Measurements from ENCODE around the gene AP1M1.
A peak's percentile ranks its signal among the peaks of the same experiment; 100 is the strongest.

The AP1M1 gene

DNA sequence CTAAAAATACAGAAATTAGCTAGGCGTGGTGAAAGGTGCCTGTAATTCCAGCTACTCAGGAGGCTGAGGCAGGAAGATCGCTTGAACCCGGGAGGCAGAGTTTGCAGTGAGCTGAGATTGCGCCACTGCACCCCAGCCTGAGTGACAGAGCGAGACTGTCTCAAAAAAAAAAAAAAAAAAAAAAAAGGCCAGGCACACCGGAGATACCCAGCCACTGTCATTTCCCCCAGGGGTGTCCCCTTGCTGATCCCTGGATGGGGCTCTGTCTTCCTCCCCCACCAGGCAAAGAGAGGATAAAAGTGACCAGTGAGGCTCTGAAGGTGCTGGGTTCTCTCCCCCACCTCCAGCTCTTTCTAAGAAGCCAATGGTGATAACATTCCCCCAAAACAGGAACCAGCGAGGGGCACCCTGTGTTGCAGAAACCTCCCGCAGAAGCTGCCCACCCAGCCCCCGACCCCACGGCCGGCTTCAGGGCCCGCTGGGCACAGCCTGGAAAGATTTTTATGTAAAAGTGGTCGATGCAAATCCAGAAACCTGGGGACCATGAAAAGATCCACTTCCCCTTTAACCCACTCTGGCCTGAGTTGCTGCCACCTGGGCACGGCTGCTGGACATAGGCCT is 65.5 kb downstream of the AP1M1 start:
- Histone ChIP-seq H3K27ac (replicated peaks) (no peak overlapping the region), H3K27me3 (ENCODE audit: insufficient read depth, poor library complexity, severe bottlenecking) (peaks cover 16% of the 10 kb centered on the region)
- DNase-seq (ENCODE audit: low read depth in 1 of 2, low spot score in 1 of 2) = peak in 1 of 2 experiments; percentile 22

DNA sequence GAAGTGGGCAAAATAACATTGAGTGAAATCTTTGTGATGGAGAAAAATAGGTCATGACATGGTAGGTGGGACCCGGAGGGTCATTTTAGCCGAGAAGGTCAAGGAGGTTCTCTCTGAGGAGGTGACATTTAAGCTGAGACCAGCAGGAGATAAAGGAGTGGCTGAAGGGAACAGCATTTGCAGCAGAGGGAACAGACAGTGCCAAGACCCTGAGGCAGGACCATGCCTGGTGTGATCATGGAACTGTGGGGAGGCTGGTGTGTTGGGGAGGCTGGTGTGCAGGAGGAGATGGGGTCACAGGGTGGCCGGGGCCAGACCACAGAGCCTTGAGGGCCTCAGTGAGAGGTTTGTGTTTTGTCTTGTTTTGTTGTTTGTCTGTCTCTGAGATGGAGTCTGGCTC is 67.5 kb downstream of the AP1M1 start:
- no peak for DNase-seq (ENCODE audit: low read depth in 1 of 2, low spot score in 1 of 2)
- peaks cover 16% of the 10 kb centered on the region for H3K27me3 ChIP-seq (ENCODE audit: insufficient read depth, poor library complexity, severe bottlenecking)
- no peak for TF ChIP-seq SPI1 (IDR thresholded peaks at IDR 0.05; ENCODE audit: borderline replicate concordance, low read depth)
- no peak for TF ChIP-seq GABPA (IDR thresholded peaks at IDR 0.05; ENCODE audit: low read depth)
- TF ChIP-seq, protein P1, sequence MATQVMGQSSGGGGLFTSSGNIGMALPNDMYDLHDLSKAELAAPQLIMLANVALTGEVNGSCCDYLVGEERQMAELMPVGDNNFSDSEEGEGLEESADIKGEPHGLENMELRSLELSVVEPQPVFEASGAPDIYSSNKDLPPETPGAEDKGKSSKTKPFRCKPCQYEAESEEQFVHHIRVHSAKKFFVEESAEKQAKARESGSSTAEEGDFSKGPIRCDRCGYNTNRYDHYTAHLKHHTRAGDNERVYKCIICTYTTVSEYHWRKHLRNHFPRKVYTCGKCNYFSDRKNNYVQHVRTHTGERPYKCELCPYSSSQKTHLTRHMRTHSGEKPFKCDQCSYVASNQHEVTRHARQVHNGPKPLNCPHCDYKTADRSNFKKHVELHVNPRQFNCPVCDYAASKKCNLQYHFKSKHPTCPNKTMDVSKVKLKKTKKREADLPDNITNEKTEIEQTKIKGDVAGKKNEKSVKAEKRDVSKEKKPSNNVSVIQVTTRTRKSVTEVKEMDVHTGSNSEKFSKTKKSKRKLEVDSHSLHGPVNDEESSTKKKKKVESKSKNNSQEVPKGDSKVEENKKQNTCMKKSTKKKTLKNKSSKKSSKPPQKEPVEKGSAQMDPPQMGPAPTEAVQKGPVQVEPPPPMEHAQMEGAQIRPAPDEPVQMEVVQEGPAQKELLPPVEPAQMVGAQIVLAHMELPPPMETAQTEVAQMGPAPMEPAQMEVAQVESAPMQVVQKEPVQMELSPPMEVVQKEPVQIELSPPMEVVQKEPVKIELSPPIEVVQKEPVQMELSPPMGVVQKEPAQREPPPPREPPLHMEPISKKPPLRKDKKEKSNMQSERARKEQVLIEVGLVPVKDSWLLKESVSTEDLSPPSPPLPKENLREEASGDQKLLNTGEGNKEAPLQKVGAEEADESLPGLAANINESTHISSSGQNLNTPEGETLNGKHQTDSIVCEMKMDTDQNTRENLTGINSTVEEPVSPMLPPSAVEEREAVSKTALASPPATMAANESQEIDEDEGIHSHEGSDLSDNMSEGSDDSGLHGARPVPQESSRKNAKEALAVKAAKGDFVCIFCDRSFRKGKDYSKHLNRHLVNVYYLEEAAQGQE (IDR thresholded peaks at IDR 0.05; ENCODE audit: insufficient replicate concordance, low read depth) = no peak
- TF ChIP-seq, protein P2, sequence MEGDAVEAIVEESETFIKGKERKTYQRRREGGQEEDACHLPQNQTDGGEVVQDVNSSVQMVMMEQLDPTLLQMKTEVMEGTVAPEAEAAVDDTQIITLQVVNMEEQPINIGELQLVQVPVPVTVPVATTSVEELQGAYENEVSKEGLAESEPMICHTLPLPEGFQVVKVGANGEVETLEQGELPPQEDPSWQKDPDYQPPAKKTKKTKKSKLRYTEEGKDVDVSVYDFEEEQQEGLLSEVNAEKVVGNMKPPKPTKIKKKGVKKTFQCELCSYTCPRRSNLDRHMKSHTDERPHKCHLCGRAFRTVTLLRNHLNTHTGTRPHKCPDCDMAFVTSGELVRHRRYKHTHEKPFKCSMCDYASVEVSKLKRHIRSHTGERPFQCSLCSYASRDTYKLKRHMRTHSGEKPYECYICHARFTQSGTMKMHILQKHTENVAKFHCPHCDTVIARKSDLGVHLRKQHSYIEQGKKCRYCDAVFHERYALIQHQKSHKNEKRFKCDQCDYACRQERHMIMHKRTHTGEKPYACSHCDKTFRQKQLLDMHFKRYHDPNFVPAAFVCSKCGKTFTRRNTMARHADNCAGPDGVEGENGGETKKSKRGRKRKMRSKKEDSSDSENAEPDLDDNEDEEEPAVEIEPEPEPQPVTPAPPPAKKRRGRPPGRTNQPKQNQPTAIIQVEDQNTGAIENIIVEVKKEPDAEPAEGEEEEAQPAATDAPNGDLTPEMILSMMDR (IDR thresholded peaks at IDR 0.05; ENCODE audit: insufficient read depth, low read length) = no peak
- no peak for TF ChIP-seq POLR2AphosphoS5 (IDR thresholded peaks at IDR 0.05; ENCODE audit: low read depth)
- no peak overlapping the region for H3K27ac ChIP-seq (replicated peaks)
- H3K4me3 ChIP-seq (replicated peaks; ENCODE audit: insufficient read depth, low read length) = no peak overlapping the region

More for the DNA sequence above, 65.5 kb downstream of the AP1M1 start:
- no peak for TF ChIP-seq POLR2AphosphoS5 (IDR thresholded peaks at IDR 0.05; ENCODE audit: low read depth)
- TF ChIP-seq, protein P1 (IDR thresholded peaks at IDR 0.05; ENCODE audit: insufficient replicate concordance, low read depth) = no peak
- TF ChIP-seq GABPA (IDR thresholded peaks at IDR 0.05; ENCODE audit: low read depth) = no peak
- peak; percentile 42 for TF ChIP-seq SPI1 (IDR thresholded peaks at IDR 0.05; ENCODE audit: borderline replicate concordance, low read depth)
- TF ChIP-seq, protein P2 (IDR thresholded peaks at IDR 0.05; ENCODE audit: insufficient read depth, low read length) = no peak
- no peak overlapping the region for H3K4me3 ChIP-seq (replicated peaks; ENCODE audit: insufficient read depth, low read length)

DNA sequence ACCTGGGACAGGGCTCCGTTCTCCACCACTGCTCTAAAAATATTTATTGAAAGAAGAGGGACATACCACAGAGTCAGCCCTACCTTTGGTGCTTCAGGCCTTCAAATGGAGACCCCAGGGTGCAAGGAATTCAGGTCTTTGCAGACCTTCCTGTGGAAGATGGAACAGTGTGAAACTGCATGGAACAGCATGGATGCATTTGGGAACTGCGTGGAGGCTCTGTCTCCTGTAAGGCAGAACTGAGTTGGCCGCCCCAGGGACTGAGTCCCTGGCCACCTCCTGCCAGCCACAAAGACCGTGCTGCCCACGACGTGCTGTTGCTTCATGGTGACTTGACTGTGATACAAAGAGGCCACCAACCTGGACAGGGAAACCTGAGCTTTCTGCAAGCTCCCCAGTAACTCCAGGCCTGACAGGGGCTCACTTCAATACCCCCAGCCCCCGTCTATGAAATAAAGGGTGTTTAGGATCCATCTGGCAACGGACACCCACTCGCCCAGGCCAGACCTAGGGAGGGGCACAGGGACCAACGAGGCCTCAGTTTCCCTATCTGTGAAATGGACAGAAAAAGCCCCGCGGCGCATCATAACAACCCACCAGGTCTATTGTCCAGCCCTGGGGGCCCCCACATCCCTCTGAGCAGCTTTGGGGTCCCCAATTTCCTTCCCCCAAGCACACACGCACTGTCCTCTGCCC is 68.3 kb downstream of the AP1M1 start:
- no peak for DNase-seq (ENCODE audit: low read depth in 1 of 2, low spot score in 1 of 2)
- TF ChIP-seq, protein P2 (IDR thresholded peaks at IDR 0.05; ENCODE audit: insufficient read depth, low read length) = no peak
- TF ChIP-seq, protein P1 (IDR thresholded peaks at IDR 0.05; ENCODE audit: insufficient replicate concordance, low read depth) = no peak
- no peak for TF ChIP-seq POLR2AphosphoS5 (IDR thresholded peaks at IDR 0.05; ENCODE audit: low read depth)
- TF ChIP-seq SPI1 (IDR thresholded peaks at IDR 0.05; ENCODE audit: borderline replicate concordance, low read depth) = no peak
- TF ChIP-seq GABPA (IDR thresholded peaks at IDR 0.05; ENCODE audit: low read depth) = no peak
- H3K27me3 ChIP-seq (ENCODE audit: insufficient read depth, poor library complexity, severe bottlenecking) = peaks cover 16% of the 10 kb centered on the region
- no peak overlapping the region for H3K27ac ChIP-seq (replicated peaks)
- H3K4me3 ChIP-seq (replicated peaks; ENCODE audit: insufficient read depth, low read length) = no peak overlapping the region
